Osteoblast (primary cell): Measurements from ENCODE around the gene ZNF335. TPM values are rescaled to one million over a fixed set of nuclear protein-coding genes. Genes with fewer than 3 reads are reported as not detected.
A peak's percentile ranks its signal among the peaks of the same experiment; 100 is the strongest.

Source experiments
- DNase-seq: peaks from one replicate; pipeline ENCODE4 v3.0.0; 2011; ENCODE audit warnings: low spot score, mixed read lengths; ENCODE audit not compliant: insufficient read length; ENCODE audit errors: missing footprints
- H2AFZ ChIP-seq: 2 replicates; pipeline ENCODE4 v1.6.0; 2011; ENCODE audit warnings: mild to moderate bottlenecking, low read length
- H3K27ac ChIP-seq: 2 replicates; pipeline ENCODE4 v1.5.1; 2011; ENCODE audit warnings: mild to moderate bottlenecking, low read depth, low read length, moderate library complexity
- H3K27me3 ChIP-seq: 2 replicates; pipeline ENCODE4 v1.6.0; 2012; ENCODE audit warnings: mild to moderate bottlenecking, control low read depth, inconsistent platforms, low read length, moderate library complexity; ENCODE audit not compliant: insufficient read depth
- H3K36me3 ChIP-seq: 2 replicates; pipeline ENCODE4 v1.5.1; 2011; ENCODE audit warnings: mild to moderate bottlenecking, low read length, control low read depth, moderate library complexity; ENCODE audit not compliant: insufficient read depth
- H3K4me1 ChIP-seq: 2 replicates; pipeline ENCODE4 v1.5.1; 2011; ENCODE audit warnings: mild to moderate bottlenecking, low read length, control low read depth, moderate library complexity; ENCODE audit not compliant: insufficient read depth
- H3K4me2 ChIP-seq: 2 replicates; pipeline ENCODE4 v1.6.0; 2011; ENCODE audit warnings: mild to moderate bottlenecking, low read length; ENCODE audit not compliant: insufficient read depth
- H3K4me3 ChIP-seq: fragments of 200-600 bp; sonication (generic); 3 replicates; pipeline ENCODE4 v1.5.1; 2012; ENCODE audit warnings: mild to moderate bottlenecking, low read length, inconsistent platforms; ENCODE audit not compliant: insufficient read depth
- H3K79me2 ChIP-seq: 2 replicates; pipeline ENCODE4 v1.6.0; 2012; ENCODE audit warnings: mild to moderate bottlenecking, low read length, control low read depth, inconsistent platforms; ENCODE audit not compliant: insufficient read depth
- H3K9me3 ChIP-seq: 2 replicates; pipeline ENCODE4 v1.5.1; 2011; ENCODE audit warnings: low read depth, low read length, control low read depth
- H4K20me1 ChIP-seq: 2 replicates; pipeline ENCODE4 v1.6.0; 2012; ENCODE audit warnings: mild to moderate bottlenecking, low read length, control low read depth; ENCODE audit not compliant: insufficient read depth
- CTCF ChIP-seq: IDR thresholded peaks from 2 replicates; pipeline ENCODE4 v1.5.1; 2011; ENCODE audit warnings: mild to moderate bottlenecking, low read depth, low read length, moderate library complexity; ENCODE audit errors: extremely low read depth
- total RNA-seq: library from RNA; depleted of rRNA; stranded (reverse); fragments of >200 nt; gene quantifications from 2 replicates; pipeline ENCODE4 v1.2.3, GENCODE V29; 2012

Gene ZNF335
- total RNA-seq, 1 donor = 20.3 TPM

GRCh38 chr20:45919542-45920399 lies 52.2 kb downstream of the ZNF335 start:
- no peaks in the 10 kb centered on the region for H3K36me3 ChIP-seq
- H3K4me3 ChIP-seq = no peak overlapping the region
- no peaks in the 10 kb centered on the region for H3K9me3 ChIP-seq
- peak overlapping the region; percentile 58 for H2AFZ ChIP-seq
- no peak for TF ChIP-seq CTCF
- peak; percentile 47 for DNase-seq
- H3K27ac ChIP-seq = peak overlapping the region; percentile 3
- peak overlapping the region; percentile 20 for H3K4me2 ChIP-seq
- no peaks in the 10 kb centered on the region for H4K20me1 ChIP-seq
- H3K4me1 ChIP-seq = peaks cover 33% of the 10 kb centered on the region
- no peaks in the 10 kb centered on the region for H3K27me3 ChIP-seq
- no peaks in the 10 kb centered on the region for H3K79me2 ChIP-seq

- Histone ChIP-seq H3K4me2 (no peak overlapping the region), H3K9me3 (no peaks in the 10 kb centered on the region), H3K79me2 (no peaks in the 10 kb centered on the region), H2AFZ (no peak overlapping the region), H3K4me1 (peaks cover 27% of the 10 kb centered on the region), H3K27ac (no peak overlapping the region), H3K36me3 (no peaks in the 10 kb centered on the region), H3K4me3 (no peak overlapping the region), H4K20me1 (no peaks in the 10 kb centered on the region), H3K27me3 (no peaks in the 10 kb centered on the region)
- no peak for TF ChIP-seq CTCF
- no peak for DNase-seq
Observed at GRCh38 chr20:45918779-45919537, 53.0 kb downstream of the ZNF335 start.

GRCh38 chr20:45918182-45918737 lies 53.7 kb downstream of the ZNF335 start:
- Histone ChIP-seq H3K4me2 (peak overlapping the region; percentile 16), H3K9me3 (no peaks in the 10 kb centered on the region), H3K4me3 (no peak overlapping the region), H3K27ac (peak overlapping the region; percentile 22), H3K36me3 (no peaks in the 10 kb centered on the region), H3K4me1 (peaks cover 27% of the 10 kb centered on the region), H2AFZ (peak overlapping the region; percentile 68), H3K79me2 (no peaks in the 10 kb centered on the region), H4K20me1 (no peaks in the 10 kb centered on the region), H3K27me3 (no peaks in the 10 kb centered on the region)
- DNase-seq = no peak
- no peak for TF ChIP-seq CTCF

- peak overlapping the region; percentile 14 for H2AFZ ChIP-seq
- peak overlapping the region; percentile 16 for H3K4me2 ChIP-seq
- H3K4me1 ChIP-seq = peaks cover 27% of the 10 kb centered on the region
- H4K20me1 ChIP-seq = no peaks in the 10 kb centered on the region
- H3K79me2 ChIP-seq = no peaks in the 10 kb centered on the region
- H3K9me3 ChIP-seq = no peaks in the 10 kb centered on the region
- no peak overlapping the region for H3K4me3 ChIP-seq
- H3K36me3 ChIP-seq = no peaks in the 10 kb centered on the region
- DNase-seq = peak; percentile 49
- H3K27me3 ChIP-seq = no peaks in the 10 kb centered on the region
- no peak for TF ChIP-seq CTCF
- H3K27ac ChIP-seq = peak overlapping the region; percentile 22
Observed at GRCh38 chr20:45917790-45918141, 54.2 kb downstream of the ZNF335 start.
